ENCODE measurements around the gene HFE. TPM values are rescaled to one million over a fixed set of nuclear protein-coding genes. Genes with fewer than 3 reads are reported as not detected.

HFE gene
- total and polyA plus RNA-seq, 2 of the 13 experiments (the other 11 are each of a cell fraction or from before 2014, with no cell fraction given) = 3.7 to 6.3 TPM

GRCh38 chr6:26045065-26045927, 41.9 kb upstream of the HFE start (continued):
- TF ChIP-seq ZNF562 (CRISPR knock-in tag; IDR thresholded peaks at IDR 0.05; ENCODE audit: borderline replicate concordance) = peak; percentile 19; the same call in 1 of the 2 replicates
- TF ChIP-seq ZFP91 (CRISPR knock-in tag; IDR thresholded peaks at IDR 0.05; ENCODE audit: borderline replicate concordance) = peak; percentile 95
- TF ChIP-seq IKZF5 (CRISPR knock-in tag; IDR thresholded peaks at IDR 0.05) = peak; percentile 98
- TF ChIP-seq ZNF407 (CRISPR knock-in tag; IDR thresholded peaks at IDR 0.05; ENCODE audit: not compliant biosample characterization) = peak; percentile 94
- TF ChIP-seq THYN1 (CRISPR knock-in tag; IDR thresholded peaks at IDR 0.05; ENCODE audit: borderline replicate concordance, low read depth) = peak; percentile 93; the same call in 1 of the 2 replicates
- TF ChIP-seq IRF9 (CRISPR knock-in tag; IDR thresholded peaks at IDR 0.05; ENCODE audit: borderline replicate concordance) = peak; percentile 98
- no peak for TF ChIP-seq SNRNP70 (IDR thresholded peaks at IDR 0.05; ENCODE audit: low read depth, low read length)
- peak; percentile 39 for TF ChIP-seq TFE3 (CRISPR knock-in tag; IDR thresholded peaks at IDR 0.05)
